RPMI8226 (cell line): Measurements from ENCODE around the gene PCDHGA6.
"Not testable (repeated sequence)": the region's sequence is repeated elsewhere in the genome, so short reads cannot be mapped to it uniquely, and the experiment has no call there.

ENCODE experiments used
- DNase-seq: peaks from one replicate; pipeline ENCODE4 v3.0.0-alpha.2; 2015

The PCDHGA6 gene

DNA sequence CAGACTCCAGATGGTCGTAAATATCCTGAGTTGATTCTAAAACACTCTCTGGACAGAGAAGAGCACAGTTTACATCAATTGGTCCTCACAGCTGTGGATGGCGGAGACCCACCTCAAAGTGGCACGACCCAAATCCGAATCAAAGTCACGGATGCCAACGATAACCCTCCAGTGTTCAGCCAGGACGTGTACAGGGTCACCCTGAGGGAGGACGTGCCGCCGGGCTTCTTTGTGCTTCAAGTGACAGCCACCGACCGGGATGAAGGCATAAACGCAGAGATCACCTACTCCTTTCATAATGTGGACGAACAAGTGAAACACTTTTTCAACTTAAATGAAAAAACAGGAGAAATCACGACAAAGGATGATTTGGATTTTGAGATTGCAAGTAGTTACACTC lies 13.0 kb upstream of the PCDHGA6 start:
- no peak for DNase-seq

DNA sequence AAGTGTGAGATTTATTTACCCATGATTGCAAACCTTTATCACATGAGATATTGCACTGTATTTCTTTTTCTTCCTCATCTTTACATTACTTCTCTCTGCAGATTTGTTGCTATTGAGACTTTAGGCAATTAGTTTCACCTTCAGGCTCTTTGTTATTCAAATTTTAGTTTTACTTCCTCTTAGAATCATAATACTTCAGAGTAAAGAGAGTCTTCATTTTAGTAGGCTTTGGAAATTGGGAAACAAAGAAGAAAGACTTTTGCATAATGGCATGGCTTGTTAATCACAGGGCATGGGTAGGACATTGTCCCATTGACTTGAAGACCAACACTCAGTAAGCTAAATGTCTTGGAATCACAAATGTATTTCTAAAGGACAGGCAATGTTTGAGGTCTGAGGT lies 11.0 kb upstream of the PCDHGA6 start:
- DNase-seq = no peak

DNA sequence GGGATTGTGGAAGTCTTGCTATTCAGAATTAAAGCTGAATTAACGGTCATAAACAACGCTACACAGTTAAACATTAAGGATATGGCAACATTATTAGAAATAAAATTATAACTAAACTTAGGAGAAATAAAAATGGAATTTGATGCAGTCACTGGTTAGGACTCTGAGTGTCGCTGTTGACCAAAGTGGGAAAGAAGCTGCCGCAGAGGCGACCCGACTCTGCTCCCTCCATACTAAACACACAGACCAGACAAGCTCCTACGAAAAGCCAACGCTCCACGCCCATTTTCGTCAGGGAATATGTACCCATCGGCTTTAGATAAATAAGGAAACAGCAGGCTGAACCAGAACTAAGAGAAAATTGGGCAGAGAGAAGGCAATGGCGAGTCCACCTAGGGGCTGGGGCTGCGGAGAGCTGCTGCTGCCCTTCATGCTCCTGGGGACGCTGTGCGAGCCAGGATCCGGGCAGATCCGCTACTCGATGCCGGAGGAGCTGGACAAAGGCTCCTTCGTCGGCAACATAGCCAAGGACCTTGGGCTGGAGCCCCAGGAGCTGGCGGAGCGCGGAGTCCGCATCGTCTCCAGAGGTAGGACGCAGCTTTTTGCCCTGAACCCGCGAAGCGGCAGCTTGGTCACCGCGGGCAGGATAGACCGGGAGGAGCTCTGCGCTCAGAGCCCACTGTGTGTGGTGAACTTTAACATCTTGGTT lies 9.6 kb upstream of the PCDHGA6 start, which contains the start of gene PCDHGA5:
TSS of gene PCDHGA5 (plus strand) at position 211 of the 709 bp plus-strand sequence. CDS start at position 380, 169 bp downstream.
- no peak for DNase-seq

DNA sequence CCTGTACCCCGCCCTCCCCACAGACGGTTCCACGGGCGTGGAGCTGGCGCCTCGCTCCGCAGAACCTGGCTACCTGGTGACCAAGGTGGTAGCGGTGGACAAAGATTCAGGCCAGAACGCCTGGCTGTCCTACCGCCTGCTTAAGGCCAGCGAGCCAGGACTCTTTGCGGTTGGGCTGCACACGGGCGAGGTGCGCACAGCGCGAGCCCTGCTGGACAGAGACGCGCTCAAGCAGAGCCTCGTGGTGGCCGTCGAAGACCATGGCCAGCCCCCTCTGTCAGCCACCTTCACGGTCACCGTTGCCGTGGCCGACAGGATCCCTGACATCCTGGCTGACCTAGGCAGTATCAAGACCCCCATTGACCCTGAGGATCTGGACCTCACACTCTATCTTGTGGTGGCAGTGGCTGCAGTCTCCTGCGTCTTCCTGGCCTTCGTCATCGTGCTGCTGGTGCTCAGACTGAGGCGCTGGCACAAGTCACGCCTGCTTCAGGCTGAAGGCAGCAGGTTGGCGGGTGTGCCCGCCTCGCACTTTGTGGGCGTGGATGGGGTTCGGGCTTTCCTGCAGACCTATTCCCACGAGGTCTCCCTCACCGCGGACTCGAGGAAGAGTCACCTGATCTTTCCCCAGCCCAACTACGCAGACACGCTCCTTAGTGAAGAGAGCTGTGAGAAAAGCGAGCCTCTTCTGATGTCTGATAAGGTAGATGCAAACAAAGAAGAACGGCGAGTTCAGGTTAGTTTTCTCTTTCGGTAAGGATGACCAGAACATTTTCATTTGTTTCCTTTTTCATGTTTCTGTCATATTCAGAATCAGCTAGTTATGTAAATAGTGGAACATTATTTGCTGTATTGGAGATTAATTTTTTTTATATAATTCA lies 7.4 kb upstream of the PCDHGA6 start:
- DNase-seq = no peak

DNA sequence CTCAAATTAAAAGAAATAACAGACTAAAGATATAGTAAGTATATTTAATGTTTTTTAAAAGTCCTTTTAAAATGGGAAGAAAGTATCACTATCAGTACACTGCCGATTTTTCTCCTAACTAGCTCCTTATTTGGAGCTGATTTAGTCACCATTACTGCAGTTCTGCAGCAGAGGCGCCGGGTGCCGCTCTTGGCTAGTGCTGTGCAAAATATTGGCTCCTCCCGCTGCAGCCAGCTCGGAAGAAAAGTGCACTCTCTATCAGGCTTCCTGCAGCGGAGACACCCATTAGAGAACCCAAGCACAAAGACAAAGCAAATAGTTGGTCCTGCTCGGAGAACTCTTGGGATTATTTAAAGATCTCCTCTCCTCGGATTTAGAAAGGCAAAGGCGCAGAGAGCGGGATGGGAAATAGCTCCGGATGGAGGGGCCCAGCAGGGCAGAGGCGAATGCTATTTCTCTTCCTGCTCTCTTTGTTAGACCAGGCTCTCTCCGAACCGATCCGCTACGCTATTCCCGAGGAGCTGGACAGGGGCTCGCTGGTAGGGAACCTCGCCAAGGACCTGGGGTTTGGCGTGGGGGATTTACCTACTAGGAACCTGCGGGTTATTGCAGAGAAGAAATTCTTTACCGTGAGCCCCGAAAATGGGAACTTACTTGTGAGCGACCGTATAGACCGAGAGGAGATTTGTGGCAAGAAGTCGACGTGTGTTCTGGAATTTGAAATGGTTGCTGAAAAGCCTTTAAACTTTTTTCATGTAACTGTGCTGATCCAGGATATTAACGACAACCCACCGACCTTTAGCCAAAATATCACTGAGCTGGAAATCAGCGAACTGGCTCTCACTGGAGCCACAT lies 3.5 kb upstream of the PCDHGA6 start, which contains the start of gene PCDHGB3:
TSS of gene PCDHGB3 (plus strand) at position 249 of the 855 bp plus-strand sequence. CDS start at position 402, 153 bp downstream.
- DNase-seq = peak; percentile 69

DNA sequence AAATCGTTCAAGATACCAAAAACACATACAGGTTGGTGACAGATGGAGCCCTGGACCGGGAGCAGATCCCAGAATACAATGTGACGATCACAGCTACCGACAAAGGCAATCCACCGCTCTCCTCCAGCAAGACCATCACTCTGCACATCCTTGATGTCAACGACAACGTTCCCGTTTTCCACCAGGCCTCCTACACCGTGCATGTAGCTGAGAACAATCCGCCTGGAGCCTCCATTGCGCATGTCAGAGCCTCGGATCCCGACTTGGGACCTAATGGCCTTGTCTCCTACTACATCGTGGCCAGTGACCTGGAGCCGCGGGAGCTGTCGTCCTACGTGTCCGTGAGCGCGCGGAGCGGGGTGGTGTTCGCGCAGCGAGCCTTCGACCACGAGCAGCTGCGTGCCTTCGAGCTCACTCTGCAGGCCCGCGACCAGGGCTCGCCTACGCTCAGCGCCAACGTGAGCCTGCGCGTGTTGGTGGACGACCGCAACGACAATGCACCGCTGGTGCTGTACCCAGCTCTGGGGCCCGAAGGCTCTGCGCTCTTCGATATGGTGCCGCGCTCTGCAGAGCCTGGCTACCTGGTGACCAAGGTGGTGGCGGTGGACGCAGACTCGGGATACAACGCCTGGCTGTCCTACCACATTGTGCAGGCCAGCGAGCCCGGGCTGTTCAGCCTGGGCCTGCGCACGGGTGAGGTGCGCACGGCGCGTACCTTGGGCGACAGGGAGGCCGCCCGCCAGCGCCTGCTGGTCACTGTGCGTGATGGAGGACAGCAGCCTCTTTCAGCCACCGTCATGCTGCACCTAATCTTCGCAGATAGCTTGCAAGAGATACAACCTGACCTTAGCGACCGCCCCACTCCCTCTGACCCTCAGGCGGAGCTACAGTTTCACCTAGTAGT lies 1.9 kb upstream of the PCDHGA6 start:
- no peak for DNase-seq

DNA sequence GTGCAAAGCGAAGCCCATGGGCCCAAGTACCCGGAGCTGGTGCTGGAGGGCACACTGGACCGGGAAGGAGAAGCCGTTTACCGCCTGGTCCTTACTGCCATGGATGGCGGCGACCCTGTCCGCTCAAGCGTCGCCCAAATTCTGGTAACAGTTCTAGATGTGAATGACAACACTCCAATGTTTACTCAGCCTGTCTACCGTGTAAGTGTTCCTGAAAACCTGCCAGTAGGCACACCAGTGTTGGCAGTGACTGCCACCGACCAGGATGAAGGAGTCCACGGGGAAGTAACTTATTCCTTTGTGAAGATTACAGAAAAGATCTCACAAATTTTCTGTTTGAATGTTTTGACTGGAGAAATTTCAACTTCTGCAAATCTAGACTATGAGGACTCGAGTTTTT lies 936 bp downstream of the PCDHGA6 start:
- DNase-seq = no peak

DNA sequence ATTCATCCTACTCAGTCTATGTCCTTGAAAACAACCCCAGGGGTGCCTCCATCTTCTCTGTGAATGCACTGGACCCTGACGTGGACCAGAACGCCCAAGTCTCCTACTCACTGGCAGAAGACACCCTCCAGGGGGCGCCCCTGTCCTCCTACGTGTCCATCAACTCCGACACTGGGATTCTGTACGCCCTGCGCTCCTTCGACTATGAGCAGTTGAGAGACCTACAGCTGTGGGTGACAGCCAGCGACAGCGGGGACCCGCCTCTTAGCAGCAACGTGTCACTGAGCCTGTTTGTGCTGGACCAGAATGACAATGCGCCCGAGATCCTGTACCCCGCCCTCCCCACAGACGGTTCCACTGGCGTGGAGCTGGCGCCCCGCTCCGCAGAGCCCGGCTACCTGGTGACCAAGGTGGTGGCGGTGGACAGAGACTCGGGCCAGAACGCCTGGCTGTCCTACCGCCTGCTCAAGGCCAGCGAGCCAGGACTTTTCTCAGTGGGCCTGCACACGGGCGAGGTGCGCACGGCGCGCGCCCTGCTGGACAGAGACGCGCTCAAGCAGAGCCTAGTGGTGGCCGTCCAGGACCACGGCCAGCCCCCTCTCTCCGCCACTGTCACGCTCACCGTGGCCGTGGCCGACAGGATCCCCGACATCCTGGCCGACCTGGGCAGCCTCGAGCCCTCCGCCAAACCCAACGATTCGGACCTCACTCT lies 1.9 kb downstream of the PCDHGA6 start:
- DNase-seq = not testable (repeated sequence)

DNA sequence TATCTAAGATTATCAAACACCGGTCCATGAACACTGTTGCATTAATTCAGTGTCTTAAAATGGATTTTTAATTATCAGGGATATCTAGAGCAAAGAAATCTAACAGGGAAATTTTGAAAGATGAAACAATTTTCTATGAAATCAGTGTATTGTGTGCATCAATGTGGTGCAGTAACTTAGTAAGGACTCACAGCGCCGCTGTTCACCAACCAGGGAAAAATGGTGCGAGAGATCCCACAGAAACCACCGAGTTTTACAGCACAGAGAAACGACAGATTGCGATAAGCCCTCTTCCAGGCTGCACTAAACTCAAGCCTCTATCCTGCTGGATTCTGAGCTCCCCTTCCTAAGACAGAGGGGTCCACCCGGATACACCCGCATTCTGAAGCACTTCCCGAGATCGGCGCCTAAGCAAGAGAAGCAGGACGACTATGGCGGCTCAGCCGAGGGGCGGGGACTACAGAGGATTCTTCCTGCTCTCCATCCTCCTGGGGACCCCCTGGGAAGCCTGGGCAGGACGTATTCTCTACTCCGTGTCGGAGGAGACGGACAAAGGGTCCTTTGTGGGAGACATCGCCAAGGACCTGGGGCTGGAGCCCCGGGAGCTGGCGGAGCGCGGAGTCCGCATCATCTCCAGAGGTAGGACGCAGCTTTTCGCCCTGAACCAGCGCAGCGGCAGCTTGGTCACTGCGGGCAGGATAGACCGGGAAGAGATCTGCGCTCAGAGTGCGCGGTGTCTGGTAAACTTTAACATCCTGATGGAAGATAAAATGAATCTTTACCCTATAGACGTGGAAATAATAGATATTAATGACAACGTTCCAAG lies 9.0 kb downstream of the PCDHGA6 start, which contains the start of gene PCDHGA7:
TSS of gene PCDHGA7 (plus strand) at position 274 of the 826 bp plus-strand sequence. CDS start at position 432, 158 bp downstream.
- DNase-seq = peak; percentile 24

DNA sequence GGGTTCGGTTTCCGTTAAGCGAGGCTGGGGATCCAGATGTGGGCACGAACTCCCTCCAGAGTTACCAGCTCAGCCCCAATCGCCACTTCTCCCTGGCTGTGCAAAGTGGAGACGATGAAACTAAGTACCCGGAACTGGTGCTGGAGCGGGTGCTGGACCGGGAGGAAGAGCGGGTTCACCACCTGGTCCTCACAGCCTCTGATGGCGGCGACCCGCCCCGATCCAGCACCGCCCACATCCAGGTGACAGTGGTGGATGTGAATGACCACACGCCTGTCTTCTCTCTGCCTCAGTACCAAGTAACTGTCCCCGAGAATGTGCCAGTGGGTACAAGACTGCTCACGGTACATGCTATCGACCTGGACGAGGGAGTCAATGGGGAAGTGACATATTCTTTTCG lies 9.7 kb downstream of the PCDHGA6 start:
- no peak for DNase-seq

DNA sequence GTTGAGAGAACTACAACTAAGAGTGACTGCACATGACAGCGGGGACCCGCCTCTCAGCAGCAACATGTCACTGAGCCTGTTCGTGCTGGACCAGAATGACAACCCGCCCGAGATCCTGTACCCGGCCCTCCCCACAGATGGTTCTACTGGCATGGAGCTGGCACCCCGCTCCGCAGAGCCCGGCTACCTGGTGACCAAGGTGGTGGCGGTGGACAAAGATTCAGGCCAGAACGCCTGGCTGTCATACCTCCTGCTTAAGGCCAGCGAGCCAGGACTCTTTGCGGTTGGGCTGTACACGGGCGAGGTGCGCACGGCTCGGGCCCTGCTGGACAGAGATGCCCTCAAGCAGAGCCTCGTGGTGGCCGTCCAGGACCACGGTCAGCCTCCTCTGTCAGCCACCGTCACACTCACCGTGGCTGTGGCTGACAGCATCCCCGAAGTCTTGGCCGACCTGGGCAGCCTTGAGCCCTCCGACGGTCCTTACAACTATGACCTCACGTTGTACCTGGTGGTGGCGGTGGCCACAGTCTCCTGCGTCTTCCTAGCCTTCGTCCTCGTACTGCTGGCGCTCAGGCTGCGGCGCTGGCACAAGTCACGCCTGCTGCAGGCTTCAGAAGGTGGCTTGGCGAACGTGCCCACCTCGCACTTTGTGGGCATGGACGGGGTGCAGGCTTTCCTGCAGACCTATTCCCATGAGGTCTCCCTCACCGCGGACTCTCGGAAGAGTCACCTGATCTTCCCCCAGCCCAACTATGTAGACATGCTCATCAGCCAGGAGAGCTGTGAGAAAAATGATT lies 11.0 kb downstream of the PCDHGA6 start:
- DNase-seq = no peak

DNA sequence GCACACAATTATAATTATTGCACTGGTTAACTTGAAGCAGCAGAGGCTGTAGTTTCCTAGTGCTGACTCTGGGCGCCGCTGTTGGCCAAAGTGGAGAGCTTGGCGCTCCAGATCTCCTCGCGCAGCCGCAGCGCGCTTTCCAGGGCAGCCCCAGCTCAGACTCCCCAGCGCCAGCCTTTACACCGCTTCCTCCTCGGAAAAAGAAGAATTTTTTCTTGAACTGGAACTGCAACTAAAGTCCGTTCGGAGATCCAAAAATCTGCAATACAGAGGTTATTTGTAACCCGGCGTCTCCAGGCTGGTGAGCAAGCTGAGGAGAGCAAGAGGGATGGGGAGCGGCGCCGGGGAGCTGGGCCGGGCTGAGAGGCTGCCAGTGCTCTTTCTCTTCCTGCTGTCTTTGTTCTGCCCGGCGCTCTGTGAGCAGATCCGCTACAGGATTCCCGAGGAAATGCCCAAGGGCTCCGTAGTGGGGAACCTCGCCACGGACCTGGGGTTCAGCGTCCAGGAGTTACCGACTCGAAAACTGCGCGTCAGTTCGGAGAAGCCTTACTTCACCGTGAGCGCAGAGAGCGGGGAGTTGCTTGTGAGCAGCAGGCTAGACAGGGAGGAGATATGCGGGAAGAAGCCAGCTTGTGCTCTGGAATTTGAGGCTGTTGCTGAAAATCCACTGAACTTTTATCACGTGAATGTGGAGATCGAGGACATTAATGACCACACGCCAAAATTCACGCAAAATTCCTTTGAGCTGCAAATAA lies 14.0 kb downstream of the PCDHGA6 start, which contains the start of gene PCDHGB4:
TSS of gene PCDHGB4 (plus strand) at position 142 of the 755 bp plus-strand sequence. CDS start at position 329, 187 bp downstream.
- DNase-seq = peak; percentile 39

DNA sequence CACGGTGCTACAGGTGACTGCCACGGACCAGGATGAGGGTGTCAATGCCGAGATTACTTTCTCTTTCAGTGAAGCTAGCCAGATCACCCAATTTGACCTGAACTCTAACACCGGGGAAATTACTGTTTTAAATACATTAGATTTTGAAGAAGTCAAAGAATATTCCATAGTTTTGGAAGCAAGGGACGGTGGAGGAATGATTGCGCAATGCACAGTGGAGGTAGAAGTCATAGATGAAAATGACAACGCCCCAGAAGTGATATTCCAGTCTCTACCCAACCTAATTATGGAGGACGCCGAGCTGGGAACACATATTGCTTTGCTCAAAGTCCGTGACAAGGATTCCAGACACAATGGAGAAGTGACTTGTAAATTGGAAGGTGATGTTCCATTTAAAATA lies 15.0 kb downstream of the PCDHGA6 start:
- DNase-seq = no peak

DNA sequence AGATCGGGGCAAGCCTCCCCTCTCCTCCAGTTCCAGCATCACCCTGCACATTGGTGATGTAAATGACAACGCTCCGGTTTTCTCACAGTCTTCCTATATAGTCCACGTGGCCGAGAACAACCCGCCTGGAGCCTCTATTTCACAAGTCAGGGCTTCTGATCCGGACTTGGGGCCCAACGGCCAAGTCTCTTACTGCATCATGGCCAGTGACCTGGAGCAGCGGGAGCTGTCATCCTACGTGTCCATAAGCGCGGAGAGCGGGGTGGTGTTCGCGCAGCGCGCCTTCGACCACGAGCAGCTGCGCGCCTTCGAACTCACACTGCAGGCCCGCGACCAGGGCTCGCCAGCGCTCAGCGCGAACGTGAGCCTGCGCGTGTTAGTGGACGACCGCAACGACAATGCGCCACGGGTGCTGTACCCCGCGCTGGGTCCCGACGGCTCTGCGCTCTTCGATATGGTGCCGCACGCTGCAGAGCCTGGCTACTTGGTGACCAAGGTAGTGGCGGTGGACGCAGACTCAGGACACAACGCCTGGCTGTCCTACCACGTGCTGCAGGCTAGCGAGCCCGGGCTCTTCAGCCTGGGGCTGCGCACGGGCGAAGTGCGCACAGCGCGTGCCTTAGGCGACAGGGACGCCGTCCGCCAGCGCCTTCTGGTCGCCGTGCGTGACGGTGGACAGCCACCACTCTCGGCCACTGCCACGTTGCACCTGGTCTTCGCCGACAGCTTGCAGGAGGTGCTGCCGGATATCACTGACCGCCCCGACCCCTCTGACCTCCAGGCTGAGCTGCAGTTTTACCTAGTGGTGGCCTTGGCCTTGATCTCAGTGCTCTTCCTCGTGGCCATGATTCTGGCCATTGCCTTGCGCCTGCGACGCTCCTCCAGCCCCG lies 15.7 kb downstream of the PCDHGA6 start:
- no peak for DNase-seq

DNA sequence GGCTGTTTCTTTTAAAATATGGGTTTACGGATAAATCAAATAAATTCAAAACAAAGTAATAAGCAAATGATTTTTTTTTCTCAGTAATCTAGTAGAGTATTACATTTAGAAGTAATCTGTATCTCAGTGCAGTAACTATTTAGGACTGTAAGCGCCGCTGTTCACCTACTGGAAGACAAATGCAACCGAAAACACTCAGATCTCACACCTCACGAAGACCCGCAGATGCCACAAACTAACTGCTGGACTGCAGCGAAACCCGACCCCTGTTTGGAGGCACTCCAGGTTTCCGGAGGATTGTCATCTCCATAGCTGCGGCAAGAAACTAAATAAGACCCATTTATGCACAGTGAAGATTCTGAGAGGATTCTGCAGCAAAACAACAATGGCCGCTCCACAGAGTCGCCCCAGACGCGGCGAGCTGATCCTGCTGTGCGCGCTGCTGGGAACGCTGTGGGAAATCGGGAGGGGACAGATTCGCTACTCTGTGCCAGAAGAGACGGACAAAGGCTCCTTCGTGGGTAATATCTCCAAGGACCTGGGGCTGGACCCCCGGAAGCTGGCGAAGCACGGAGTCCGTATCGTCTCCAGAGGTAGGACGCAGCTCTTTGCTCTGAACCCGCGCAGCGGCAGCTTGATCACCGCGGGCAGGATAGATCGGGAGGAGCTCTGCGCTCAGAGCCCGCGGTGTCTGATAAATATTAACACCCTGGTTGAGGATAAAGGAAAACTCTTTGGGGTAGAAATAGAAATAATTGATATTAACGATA lies 18.9 kb downstream of the PCDHGA6 start, which contains the start of gene PCDHGA8:
TSS of gene PCDHGA8 (plus strand) at position 205 of the 770 bp plus-strand sequence. CDS start at position 386, 181 bp downstream.
- DNase-seq = peak; percentile 21

DNA sequence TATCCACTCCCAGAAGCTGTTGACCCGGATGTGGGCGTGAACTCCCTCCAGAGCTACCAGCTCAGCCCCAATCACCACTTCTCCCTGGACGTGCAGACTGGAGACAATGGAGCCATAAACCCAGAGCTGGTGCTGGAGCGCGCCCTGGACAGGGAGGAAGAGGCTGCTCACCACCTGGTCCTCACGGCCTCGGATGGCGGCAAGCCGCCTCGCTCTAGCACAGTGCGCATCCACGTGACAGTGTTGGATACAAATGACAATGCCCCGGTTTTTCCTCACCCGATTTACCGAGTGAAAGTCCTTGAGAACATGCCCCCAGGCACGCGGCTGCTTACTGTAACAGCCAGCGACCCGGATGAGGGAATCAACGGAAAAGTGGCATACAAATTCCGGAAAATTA lies 19.6 kb downstream of the PCDHGA6 start:
- no peak for DNase-seq
